Omental fat pad (tissue), 4 donors: Measurements from ENCODE around the gene RUFY2. TPM values are rescaled to one million over a fixed set of nuclear protein-coding genes. Genes with fewer than 3 reads are reported as not detected.
A peak's percentile ranks its signal among the peaks of the same experiment; 100 is the strongest.
"Not testable (repeated sequence)": the region's sequence is repeated elsewhere in the genome, so short reads cannot be mapped to it uniquely, and the experiment has no call there.

Source experiments
- ATAC-seq: fragments of 150-250 bp; one replicate; pipeline ENCODE4 v1.9.1; 2016; ENCODE audit warnings: mild to moderate bottlenecking, moderate library complexity; ENCODE audit not compliant: low FRiP score
- DNase-seq: peaks from one replicate; pipeline ENCODE4 v3.0.0-alpha.2; 2019; ENCODE audit warnings: low spot score
- total RNA-seq, 4 donors: library from RNA; depleted of rRNA; stranded (reverse); fragments of >200 nt; gene quantifications; one replicate each; pipeline ENCODE4 v1.1.0, GENCODE V29; 2016
- TF ChIP-seq, protein P1 (sequence below), 3 donors: fragments of 450-650 bp; IDR thresholded peaks; one replicate each; pipeline ENCODE4 v1.5.1; 2016 to 2017; ENCODE audit warnings: antibody characterized with exemption in 3 of 3, mild to moderate bottlenecking in 3 of 3, moderate library complexity in 2 of 3

Gene RUFY2
- total RNA-seq, 4 donors from 2014 or later = 21.3 to 34.5 (median 22.8) TPM

DNA sequence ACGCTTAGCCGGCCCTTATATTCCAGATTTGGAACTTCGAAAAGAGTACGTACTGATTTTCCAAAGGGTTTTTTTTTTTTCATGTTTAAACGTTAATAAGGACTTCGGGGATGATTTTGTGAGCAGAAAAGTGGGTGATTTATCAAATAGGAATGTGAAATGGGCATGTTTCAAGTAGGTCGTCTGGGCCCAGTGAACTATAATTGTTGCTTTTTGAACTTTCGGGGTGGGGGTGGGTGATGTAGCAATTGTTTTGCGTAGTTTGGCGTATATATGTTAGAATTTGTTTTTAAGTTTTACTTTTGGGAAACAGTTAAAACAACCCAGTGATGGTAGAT is 74.0 kb downstream of the RUFY2 start:
- no peak for ATAC-seq
- no peak for DNase-seq
- TF ChIP-seq, protein P1, sequence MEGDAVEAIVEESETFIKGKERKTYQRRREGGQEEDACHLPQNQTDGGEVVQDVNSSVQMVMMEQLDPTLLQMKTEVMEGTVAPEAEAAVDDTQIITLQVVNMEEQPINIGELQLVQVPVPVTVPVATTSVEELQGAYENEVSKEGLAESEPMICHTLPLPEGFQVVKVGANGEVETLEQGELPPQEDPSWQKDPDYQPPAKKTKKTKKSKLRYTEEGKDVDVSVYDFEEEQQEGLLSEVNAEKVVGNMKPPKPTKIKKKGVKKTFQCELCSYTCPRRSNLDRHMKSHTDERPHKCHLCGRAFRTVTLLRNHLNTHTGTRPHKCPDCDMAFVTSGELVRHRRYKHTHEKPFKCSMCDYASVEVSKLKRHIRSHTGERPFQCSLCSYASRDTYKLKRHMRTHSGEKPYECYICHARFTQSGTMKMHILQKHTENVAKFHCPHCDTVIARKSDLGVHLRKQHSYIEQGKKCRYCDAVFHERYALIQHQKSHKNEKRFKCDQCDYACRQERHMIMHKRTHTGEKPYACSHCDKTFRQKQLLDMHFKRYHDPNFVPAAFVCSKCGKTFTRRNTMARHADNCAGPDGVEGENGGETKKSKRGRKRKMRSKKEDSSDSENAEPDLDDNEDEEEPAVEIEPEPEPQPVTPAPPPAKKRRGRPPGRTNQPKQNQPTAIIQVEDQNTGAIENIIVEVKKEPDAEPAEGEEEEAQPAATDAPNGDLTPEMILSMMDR (IDR thresholded peaks at IDR 0.05) = no peak

DNA sequence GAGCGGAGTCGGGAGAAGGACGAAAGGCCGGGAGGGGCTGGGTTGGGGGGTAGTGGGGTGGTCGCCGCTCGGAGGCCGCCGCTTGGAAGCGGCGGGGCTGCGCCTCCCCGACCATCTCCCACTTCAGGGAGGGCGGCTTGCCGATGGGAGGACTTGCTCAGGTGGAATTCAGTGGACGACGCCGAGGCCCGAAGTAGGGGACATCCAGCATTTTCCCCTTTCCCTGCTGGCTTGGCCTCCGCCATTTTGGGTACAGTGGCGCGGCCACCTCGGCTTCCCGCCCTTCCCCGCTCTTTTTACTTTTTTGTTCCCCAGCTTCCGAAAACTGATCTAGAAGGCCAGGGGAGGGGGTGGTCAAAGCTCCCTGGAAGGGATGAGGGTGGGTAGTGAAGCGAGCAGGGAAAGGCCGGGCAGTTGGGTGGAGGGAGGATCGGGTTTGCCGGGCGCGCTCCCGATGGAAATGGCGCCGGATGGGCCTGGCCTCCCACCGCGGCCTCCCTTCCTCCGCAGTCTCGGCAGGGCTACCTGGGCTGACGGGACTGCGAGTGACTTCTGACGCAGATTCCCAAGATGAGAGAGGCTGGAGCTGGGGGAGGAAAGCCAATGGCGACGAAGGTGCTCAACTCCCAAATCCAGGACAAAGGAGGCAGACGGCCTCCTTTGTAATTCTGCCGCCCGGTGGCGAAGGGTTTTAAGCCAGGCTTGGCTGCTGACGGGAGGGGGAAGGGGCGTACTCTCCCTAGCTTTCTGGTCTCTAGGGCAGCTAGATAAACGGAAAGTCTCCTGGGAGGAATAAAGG is 74.6 kb downstream of the RUFY2 start, which contains the start of gene PBLD:
TSS of gene PBLD (minus strand) at position 670 of the 799 bp plus-strand sequence. CDS start 26,084 bp downstream, outside the sequence.
- TF ChIP-seq, protein P1 (IDR thresholded peaks at IDR 0.05) = no peak
- ATAC-seq (peak; percentile 16), DNase-seq (no peak)

DNA sequence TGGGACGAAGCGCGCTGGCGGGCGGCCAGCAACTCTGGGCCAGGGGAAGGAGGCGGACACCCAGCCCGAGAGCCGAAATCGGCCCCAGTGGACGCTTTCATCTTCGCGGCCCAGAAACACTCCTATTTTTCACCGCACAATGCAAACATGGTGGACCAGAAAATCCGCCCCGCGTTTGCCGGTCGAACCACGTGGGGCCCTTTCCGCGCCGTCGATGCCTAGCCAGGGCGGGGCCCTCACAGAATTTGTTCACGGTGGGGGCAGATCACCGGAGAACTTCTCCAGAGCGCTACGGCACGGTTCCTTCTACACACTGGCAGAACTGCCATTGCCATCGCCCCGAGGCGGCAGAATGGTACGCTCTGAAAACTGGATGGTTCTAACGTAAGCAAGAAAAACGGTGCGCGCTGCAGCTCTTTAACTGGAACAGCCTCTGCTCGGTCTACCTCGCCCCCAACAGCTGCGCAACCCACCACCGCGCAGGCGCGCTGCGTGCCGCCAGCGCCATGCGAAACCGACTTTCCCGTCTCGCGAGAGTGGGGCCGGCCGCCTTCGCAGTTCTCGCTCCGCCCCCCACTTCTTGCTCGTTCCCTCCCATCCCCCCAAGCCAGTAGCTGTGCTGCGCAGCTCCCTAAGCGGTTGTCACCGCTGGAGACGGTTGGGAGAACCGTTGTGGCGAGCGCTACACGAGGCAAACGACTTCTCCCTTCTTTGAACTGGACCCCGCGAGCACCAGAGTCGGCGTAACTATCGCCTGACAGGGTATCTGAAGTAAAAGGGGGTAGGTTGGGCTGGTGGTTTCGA is 75.4 kb downstream of the RUFY2 start, which contains the start of gene HNRNPH3:
TSS of gene HNRNPH3 (plus strand) at position 610 of the 804 bp plus-strand sequence. CDS start 5,158 bp downstream, outside the sequence.
- TF ChIP-seq, protein P1 (IDR thresholded peaks at IDR 0.05) = no peak
- DNase-seq = peak; percentile 94
- peak; percentile 90 for ATAC-seq

DNA sequence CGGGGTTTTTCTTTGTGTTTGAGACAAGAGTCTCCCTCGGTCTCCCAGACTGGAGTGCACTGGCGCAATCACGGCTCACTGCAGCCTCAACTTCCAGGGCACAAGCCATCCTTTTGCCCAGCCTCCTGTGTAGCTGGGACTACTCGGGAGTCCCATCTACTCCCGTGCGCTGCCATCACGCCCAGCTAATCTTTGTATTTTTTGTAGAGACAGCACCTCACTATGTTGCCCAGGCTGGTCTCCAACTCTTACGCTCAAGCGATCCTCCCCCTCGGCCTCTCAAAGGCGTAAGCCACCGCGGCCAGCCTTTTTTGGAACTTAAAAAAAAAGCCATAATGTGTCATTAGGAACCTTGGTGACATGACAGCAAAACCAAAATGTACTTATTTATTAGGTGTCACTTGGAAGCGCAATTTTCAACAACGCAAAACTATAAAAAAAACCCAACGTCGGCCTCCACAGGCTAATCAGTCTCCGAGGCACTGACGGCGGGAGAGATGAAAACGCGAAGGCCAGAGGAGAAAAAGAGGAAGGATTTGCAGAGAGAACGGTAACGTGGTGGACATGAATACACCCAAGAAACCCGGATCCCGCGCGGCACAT is 76.1 kb downstream of the RUFY2 start:
- ATAC-seq (no peak), DNase-seq (no peak)
- TF ChIP-seq, protein P1 (IDR thresholded peaks at IDR 0.05) = no peak

DNA sequence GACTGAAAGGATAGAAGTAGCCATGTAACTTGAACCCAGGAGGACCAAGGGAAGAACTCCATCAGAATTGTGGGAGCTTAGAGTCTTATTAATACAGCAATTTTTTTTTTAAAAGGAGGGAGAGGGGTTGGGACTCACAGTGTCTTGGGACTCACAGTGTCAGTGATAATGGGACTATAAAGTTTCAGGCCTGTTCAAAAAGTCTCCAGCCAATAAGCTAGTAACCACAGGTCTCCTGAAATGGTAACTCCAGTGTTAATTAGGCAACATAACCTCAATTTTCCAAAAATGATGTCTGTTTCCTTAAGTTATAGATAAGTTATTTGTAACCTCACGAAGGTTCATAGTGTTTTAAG is 77.6 kb downstream of the RUFY2 start:
- TF ChIP-seq, protein P1 (IDR thresholded peaks at IDR 0.05) = no peak
- no peak for ATAC-seq
- DNase-seq = no peak

DNA sequence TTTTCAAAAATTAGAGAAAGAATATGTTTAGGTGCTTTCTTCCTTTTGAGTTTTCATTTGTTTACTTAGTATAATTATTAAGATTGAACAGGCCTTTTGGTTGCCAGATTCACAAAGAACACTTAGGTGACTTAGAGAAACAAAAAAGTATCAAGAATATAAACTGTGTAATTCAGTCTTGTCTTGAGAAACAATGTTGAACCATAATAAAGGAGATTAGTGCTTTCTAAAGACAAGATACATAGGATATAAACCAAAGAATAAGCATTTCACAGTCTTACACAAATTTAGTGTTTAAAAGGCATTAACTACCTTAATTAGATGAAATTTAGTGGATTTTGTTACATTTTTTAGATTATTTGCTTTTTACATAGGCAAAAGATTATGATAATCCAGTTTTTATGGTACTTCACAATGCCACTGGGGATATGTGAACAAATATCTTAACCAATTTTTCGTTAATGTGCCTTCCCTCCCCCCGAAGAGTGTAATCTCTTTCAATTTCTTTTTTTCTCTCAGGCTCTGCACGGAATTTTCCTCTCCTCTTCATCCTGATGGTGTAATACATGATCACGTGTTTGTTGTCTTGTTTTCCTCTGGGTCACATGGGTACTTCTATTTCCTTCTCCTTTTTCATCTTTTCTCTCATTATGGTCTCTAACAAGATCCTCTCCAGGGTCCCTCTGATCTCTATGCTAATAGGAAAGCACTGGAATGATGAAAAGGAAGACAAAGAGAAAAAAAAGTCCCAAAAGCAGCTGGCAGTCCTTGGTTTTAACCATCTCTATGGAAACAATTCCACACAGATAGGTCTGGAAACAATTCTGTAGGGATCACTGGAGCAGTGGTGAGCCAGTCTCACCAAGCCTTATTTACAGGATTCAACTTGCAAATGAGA is 78.9 kb downstream of the RUFY2 start:
- TF ChIP-seq, protein P1 (IDR thresholded peaks at IDR 0.05) = no peak
- DNase-seq (no peak), ATAC-seq (no peak)

- DNase-seq = not testable (repeated sequence)
Measured at GRCh38 chr10:68324396-68324795, 82.7 kb downstream of the RUFY2 start.

More at GRCh38 chr10:68324396-68324795, 82.7 kb downstream of the RUFY2 start:
- ATAC-seq = not testable (repeated sequence)
